ENCODE data around the gene PTGDR2.
A peak's percentile ranks its signal among the peaks of the same experiment; 100 is the strongest.
"Not testable (repeated sequence)": the region's sequence is repeated elsewhere in the genome, so short reads cannot be mapped to it uniquely, and the experiment has no call there.

Gene PTGDR2

DNA sequence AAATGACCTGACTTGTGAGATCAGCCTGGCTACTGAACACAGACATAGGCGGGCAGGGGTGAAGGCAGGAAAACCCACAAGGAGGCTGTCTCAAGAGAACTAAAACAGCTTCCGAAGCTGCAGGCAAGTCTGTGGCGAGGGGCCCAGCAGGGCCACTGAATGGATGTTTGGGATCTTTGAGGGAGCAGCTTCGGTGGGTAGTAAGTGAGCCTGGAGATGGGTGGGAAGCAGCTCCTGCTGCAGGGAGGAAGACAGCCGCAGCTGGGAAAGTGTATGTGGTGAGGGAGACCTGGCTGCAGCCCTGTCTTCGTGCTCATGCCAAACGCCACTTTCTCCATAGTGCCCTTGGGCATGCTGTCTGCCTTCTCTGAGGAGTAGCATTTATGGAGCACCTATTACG, 10.4 kb downstream of the PTGDR2 start:
- DNase-seq: no peak
- in situ Hi-C loops (cut with MboI; ENCODE audit: low pct_unique_long_range_greater_than_20kb, low sequenced_read_pairs): no loop called here

DNA sequence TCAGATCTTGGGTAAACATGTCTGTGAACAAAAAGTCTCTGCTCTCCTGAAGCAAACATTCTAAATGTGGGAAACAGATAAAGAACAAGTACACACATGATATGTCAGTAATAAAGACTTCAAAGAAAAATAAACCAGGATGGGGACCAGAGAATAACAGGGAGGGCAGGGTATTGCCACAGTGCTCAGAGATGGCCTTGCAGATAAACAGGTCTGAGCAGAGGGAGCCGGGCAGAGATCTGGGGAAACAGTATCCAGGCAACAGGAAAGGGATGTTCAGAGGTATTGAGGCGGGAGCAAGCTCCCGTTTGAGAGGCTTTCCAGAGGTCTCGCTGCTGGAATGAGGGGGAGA, 10.9 kb downstream of the PTGDR2 start:
- DNase-seq: no peak
- in situ Hi-C loops (cut with MboI; ENCODE audit: low pct_unique_long_range_greater_than_20kb, low sequenced_read_pairs): no loop called here

DNA sequence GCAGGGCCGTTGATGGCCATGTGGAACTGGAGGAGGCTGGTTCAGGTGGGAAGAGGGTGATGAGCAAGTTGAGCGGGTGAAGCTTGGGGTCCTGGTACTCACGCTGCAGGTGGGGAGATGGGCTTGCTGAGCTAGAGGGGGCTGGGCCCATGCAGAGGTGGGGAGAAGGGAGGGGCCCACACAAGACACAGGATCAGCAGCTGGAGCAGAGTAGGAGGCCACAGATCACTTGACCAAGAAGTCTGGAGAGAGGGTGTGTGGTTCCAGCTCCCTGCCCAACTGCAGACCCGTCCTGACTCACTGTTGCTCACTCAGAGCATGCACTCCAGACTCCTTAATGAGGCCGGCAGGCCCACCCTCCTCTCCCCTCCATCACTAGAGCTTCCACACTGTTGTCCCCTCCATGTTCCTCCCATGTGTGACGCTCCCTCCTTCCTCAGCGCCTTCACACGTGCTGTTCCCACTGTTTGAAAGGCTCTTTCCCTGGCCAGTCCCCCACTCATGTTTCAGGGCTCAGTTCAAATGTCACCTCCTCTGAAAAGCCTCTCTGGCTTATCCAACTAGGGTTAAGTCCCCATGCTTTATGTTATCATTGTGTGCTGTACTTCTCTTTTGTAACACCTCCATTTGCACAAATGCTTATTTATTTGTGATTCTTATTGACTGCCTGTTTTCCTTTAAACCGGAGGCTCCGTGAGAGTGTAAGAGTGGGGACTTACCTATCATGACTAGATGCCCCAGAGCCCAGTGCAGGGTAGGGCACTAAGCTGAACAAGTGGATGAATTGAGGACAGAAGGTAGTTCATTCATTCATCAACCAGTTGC, 11.5 kb downstream of the PTGDR2 start:
- no peak for DNase-seq
- in situ Hi-C loops (cut with MboI; ENCODE audit: low pct_unique_long_range_greater_than_20kb, low sequenced_read_pairs): no loop called here

DNA sequence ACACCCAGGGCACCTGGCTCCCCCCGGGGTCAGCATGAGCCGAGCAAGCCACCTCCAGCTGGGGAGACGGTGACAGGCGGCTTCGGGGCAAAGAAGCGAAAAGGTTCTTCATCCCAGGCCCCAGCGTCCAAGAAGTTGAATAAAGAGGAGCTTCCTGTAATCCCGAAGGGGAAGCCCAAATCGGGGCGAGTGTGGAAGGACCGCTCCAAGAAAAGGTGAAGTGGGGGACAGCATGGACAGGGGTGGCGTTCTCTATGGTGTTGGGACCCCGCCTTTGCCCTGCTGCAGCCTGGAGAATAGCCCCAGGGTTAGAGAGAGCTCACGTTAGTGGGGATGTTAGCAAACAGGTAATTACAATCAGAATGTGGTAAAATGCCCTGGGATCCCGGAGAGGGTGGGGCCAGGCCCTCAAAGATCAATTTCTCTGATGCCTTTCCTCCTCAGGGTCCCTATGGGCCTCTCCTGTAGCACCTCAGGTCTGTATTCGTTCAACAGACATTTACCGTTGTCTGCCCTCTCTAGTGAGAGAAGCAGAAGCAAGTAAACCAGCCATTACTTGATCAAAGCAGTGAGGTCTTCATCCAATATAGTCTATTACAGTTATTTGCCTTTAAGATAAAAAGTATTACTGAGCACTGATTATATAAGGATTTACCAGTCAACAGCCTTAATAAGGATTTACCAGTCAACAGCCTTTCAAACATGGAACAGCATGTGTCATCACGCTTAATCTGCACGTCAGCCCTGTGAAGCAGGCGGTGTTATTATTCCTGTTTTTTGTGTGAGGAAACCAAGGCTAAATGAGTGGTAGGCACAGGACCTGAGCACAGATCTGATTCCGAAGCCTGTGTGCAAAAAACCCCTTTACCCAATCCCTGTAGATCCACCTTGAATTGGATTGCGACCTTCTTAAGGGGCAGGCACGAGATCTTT, 12.8 kb downstream of the PTGDR2 start:
- DNase-seq: peak; percentile 27
- in situ Hi-C loops (cut with MboI; ENCODE audit: low pct_unique_long_range_greater_than_20kb, low sequenced_read_pairs): no loop called here

DNA sequence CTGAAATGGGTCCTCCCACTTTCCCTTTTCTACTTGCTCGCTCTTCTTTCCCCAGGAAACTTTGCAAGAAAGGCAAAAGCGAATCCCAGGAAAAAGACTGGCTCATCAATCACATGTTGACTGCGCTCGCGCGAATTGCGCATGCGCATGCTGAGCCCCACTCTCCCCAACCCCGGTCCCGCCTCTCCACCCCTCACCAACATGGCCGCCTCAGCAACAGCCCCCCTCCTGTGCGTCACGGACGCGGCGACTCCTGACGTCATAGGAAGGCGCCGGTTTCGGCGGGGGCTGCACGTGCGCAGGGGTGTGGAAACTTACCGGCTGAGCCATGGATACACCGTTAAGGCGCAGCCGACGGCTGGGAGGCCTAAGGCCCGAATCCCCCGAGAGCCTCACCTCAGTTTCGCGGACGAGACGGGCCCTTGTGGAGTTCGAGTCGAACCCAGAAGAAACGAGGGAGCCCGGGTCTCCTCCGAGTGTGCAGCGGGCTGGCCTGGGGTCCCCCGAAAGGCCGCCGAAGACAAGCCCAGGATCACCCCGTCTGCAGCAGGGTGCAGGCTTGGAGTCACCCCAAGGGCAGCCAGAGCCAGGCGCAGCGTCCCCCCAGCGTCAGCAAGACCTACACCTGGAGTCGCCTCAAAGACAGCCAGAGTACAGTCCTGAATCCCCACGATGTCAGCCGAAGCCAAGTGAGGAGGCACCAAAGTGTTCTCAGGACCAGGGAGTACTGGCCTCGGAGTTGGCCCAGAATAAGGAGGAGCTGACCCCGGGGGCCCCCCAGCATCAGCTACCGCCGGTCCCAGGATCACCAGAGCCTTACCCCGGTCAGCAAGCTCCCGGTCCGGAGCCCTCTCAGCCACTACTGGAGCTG, 13.7 kb downstream of the PTGDR2 start, which contains the start of gene CCDC86:
CCDC86 (plus strand) TSS at position 317 of the 871 bp plus-strand sequence; CDS start at position 329, 12 bp downstream.
- in situ Hi-C loops (cut with MboI; ENCODE audit: low pct_unique_long_range_greater_than_20kb, low sequenced_read_pairs): no loop called here

DNA sequence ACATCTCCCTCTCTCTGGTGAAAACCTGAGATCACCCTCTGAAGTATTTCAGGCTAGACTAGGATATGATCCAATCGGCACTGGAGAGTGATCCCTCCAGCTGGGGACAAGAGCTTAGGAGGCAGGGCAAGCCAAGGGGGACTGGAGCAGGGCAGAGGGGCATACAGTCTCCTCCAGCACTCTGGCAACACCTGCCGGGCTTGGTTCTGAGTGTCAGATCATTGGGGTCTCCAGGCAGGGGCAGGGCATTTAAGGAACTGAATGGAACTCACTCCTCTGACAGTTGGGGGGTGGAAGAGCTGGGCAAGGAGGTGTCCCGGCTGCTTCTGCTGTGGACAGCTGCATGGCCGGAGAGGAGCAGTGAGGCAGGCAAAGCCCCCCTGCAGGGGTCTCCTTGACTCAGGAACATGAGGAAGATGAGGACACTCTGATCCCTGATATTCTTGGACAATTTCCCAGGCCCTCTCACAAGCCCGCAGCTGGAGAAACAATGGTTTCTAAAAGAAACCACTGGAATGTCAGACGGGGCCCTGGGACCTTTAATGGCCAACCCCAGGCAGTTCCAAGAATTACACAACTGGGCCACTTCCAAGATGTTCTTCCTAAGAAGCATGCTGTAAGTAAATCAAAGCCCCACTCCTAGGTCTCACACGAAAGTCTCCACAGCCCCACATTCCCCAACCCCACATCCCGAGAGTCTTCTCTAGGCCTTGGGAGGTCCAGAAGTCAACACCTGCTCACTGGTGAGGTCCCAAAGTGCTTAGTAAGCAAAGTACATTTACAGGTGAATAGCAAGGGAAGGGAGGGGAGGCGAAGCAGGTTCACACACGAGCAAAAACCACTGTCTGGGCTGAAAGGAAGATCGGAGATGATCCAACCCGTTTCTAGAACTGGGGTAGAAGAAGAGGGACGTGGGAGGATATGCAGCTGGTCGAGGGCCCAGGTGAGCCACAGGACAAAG, 15.0 kb downstream of the PTGDR2 start:
- in situ Hi-C loops (cut with MboI; ENCODE audit: low pct_unique_long_range_greater_than_20kb, low sequenced_read_pairs): no loop called here
- DNase-seq: no peak

More for the DNA sequence above, 13.7 kb downstream of the PTGDR2 start, which contains the start of gene CCDC86:
- peak; percentile 98 for DNase-seq

DNA sequence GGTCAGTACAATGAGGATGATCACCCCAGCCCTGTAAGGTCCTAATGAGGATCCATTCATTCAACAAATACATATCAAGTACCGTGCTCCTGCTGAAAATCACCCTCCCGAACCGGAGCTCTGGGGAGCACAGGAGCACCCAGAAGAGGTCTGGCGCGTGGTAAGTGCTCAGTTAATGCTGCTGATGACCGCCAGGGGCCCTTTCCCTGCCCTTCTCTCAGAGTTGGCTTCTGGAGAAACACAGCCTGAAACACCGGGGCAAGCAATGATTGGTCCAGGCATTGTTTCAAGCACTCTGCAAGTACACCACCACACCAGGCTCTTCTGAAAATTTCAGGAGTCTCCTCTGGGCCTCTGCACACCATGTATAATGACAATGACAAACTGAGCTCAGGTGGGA, 17.6 kb downstream of the PTGDR2 start:
- DNase-seq: no peak
- in situ Hi-C loops (cut with MboI; ENCODE audit: low pct_unique_long_range_greater_than_20kb, low sequenced_read_pairs): no loop called here

DNA sequence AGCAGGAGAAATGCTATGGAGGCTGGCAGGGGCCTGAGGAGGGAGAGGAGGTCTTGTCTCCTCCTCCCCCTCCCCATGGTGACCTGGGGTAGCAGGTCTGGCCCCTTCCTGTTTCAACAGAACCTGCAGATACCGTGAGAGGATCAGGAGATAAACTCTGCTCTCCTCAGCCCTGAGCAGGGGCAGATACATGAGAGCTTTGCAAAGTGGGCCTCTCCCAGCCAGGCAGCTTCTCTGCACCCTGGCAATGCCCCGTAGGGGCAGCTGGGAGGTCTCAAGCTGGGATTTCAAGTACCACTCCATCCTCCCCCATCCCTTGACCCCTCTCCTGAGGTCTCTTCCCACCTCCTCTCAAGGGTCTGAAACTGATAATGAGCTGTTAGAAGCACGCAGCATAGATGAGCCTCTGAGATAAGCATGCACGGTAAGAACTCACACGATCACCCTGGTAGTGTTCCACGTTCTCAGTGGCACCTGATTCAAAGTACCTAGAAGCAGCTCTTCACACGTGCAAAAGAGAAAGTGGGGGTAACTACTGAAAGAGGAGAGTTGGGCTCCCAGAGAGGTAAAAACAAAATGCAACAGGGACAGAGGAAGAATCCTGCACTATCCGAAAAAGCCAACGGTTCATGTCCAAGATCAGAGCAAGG, 18.8 kb downstream of the PTGDR2 start:
- no peak for DNase-seq
- in situ Hi-C loops (cut with MboI; ENCODE audit: low pct_unique_long_range_greater_than_20kb, low sequenced_read_pairs): no loop called here

DNA sequence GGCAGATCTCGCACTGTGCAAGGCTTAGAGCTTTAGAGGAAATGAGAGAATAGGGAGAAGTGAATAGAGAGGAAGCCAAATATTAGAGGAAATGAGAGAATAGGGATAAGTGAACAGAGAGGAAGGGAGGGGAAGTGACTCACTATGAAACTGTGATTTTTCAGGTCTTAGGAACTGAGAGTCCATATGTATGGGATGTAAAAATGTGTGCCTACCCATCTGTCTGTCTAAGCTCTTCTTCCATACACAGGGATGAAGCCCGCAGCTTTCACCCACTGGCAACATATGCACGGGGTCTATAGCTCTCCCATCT, 20.3 kb downstream of the PTGDR2 start:
- in situ Hi-C loops (cut with MboI; ENCODE audit: low pct_unique_long_range_greater_than_20kb, low sequenced_read_pairs): no loop called here
- no peak for DNase-seq

DNA sequence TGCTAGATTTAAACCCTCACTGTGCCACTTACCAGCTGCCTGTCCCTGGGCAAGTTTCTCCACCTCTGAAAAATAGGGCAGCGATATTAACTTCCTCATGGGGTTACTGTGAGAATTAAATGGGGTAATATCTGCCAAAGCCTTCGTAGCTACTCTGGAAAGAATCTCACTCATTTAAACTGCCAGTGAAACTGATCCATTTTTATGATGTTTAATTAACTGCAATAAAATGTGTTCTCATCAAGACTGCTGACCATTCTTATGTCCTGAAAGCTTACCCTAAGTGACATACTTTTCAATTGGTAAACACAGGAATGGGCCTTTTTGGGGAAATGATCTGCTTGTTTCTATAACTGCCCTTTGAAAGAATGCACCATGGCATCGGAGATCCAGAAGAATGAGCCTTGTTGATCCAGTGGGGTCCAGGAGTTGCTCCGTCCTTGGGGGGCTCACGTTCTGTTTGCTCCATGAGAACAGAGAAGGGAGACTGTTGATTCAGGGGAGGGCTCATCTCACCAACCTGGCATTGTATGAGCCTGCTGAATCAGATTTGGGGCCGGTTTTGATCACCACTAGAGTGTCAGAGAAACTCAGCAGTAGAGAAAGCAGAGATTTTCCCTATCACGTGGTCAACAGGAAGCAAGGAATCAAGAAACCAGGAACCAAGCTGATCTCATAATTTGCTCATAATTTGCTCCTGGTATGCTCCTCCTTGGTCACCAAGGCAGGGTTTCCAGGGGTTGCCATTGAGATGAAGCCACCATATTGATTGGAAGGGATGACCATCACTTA, 20.8 kb downstream of the PTGDR2 start:
- in situ Hi-C loops (cut with MboI; ENCODE audit: low pct_unique_long_range_greater_than_20kb, low sequenced_read_pairs): no loop called here
- no peak for DNase-seq

DNA sequence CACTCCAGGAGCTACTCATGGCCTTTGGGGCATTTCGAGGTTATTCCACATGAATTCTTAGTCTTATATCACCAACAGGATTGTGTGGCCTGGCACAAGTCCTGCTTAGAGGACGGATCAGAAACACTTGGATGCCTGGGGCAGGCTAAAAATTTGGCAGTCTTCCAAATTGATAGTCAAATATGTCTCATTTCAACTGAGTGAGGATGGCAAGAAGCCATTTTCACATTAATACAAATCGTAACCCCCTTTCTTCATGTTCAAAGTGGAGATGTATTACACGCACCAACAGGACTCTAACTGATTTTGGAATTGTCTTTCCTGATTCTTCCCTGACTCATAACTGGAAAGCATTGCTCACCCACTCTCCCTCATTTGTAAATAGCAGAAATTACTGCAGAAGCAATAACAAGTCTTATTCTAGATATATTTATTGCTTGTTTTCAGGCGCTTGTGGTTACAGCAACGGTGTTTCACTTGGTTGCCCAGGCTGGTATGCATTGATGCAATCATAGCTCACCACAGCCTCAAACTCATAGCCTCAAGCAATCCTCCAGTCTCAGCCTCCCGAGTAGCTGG, 24.2 kb downstream of the PTGDR2 start:
- in situ Hi-C loops (cut with MboI; ENCODE audit: low pct_unique_long_range_greater_than_20kb, low sequenced_read_pairs): no loop called here
- DNase-seq: no peak

DNA sequence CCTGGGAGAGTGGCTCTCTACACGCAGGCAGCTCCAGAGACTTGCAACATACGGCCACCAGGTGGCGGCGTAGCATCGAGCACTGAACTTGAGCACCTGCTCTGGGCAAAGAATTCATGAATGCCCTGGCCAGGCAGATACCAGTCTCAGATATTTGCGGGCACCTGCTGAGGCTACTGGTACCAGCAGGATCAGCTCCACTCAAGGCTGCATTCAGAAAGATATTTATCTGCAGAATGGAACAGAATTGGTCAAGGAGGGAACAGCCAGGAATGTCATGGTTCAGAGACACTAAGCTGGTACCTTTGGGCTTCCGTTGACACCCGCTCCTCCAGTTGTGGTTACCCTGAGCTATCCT, 24.6 kb downstream of the PTGDR2 start:
- in situ Hi-C loops (cut with MboI; ENCODE audit: low pct_unique_long_range_greater_than_20kb, low sequenced_read_pairs): no loop called here
- peak; percentile 76 for DNase-seq

DNA sequence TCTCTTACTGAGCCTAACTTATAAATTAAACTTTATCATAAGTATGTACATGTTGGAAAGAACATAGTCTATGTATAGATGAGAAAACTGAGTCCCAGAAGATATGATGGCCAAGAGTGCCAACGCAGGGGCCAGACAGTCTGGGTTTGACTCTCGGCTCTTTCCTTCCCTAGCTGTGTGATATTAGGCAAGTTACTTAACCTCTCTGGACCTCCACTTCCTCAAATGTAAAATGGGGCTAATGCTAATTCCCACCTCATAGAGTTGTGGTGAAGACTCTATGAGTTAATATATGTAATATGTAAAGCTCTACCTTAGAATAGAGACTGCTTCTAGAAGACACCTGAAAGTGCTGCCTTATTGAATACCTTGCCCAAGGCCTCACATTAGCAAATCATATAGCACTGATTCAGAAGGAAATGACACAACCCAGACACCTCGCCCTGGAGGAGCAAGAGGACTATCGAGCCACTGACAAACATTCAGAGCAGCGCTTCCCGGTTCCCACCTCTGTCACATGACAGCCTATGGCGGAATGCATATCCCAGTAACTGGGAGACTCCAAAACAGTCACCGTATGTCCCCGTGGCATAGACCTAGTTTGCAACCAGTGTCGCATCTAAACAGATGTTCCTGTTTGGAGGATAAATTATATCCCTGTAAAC, 25.1 kb downstream of the PTGDR2 start:
- DNase-seq: no peak
- in situ Hi-C loops (cut with MboI; ENCODE audit: low pct_unique_long_range_greater_than_20kb, low sequenced_read_pairs): no loop called here

DNA sequence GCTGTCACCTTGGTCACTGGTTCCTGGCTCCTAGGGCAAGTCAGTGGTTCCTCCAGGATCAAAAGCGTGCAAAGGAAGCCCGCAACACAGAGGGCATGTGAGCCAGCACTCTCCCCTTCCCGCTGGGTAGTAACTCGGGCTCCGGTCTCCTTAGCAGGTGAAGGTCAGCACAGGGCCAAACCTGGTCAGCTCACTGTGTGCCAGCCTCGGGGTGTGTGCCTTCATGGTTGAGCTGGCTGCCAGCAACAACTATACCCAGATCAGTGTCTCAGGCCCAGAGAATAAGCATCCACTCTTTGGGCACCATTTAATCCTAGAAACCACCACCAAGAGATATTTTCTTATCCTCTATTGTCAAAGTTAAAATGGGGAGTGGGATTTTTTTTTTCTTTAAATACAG, 30.0 kb downstream of the PTGDR2 start:
- in situ Hi-C loops (cut with MboI; ENCODE audit: low pct_unique_long_range_greater_than_20kb, low sequenced_read_pairs): no loop called here
- no peak for DNase-seq

DNA sequence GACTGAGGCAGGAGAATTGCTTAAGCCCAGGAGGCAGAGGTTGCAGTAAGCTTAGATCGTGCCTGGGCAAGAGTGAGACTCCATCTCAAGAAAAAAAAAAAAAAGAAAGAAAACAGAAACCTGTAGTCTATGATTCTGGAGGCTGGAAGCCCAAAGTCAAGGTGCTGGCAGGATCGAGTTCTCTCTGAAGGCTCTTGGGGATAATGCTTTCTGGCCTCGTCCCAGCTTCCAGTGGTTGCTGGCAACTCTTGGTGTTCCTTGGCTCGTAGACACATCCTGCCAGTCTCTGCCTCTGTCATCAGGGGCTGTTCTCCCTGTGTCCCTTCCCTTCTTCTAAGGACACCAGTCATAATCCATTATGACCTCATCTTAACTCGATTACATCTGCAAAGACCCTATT, 30.6 kb downstream of the PTGDR2 start:
- in situ Hi-C loops (cut with MboI; ENCODE audit: low pct_unique_long_range_greater_than_20kb, low sequenced_read_pairs): no loop called here
- no peak for DNase-seq

DNA sequence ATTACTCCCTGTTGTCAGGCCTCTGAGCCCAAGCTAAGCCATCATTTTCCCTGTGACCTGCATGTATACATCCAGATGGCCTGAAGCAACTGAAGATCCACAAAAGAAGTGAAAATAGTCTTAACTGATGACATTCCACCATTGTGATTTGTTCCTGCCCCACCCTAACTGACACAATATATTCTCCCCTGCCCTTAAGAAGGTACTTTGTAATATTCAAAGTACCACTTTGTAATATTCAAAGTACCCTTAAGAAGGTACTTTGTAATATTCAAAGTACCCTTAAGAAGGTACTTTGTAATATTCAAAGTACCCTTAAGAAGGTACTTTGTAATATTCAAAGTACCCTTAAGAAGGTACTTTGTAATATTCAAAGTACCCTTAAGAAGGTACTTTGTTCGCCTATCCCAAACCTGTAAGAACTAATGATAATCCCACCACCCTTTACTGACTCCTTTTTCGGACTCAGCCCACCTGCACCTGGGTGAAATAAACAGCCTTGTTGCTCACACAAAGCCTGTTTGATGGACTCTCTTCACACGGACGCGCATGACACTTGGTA, 31.9 kb downstream of the PTGDR2 start:
- DNase-seq; in situ Hi-C loops (cut with MboI; ENCODE audit: low pct_unique_long_range_greater_than_20kb, low sequenced_read_pairs): not testable (repeated sequence)
